NCI-H82 treated with DMSO at 0.1 percent for 48 hours (cell line): ENCODE data around the gene ERICH3.

ENCODE experiments used
- DNase-seq: peaks from one replicate; lab custom pipeline; 2025; ENCODE audit not compliant: unreplicated experiment; lab: John Stamatoyannopoulos, UW

Gene ERICH3

GRCh38 chr1:74522148-74522547, 151.4 kb downstream of the ERICH3 start:
- no peak for DNase-seq
